Measurements from ENCODE around the gene SCYGR7. TPM values are rescaled to one million over a fixed set of nuclear protein-coding genes. Genes with fewer than 3 reads are reported as not detected.

Gene SCYGR7
- total and polyA plus RNA-seq, 9 of the 15 experiments (the other 6 are each of a cell fraction or from before 2014, with no cell fraction given): not detected

- no peaks in the 10 kb centered on the region for H4K20me1 ChIP-seq (replicated peaks; ENCODE audit: control insufficient read depth, insufficient read depth, low read length)
- DNase-seq (ENCODE audit: extremely low read depth in 1 of 4, low spot score in 3 of 4): no peak
- BruUV-seq (replicated peaks): no TSS peak
- H3K4me2 ChIP-seq (ENCODE audit: insufficient read depth, low read length): no peak overlapping the region
- ATAC-seq: no peak
- H3K27me3 ChIP-seq (ENCODE audit: control insufficient read depth in 2 of 2, insufficient read depth in 2 of 2, low read length in 2 of 2): peaks cover 2 to 23% of the 10 kb centered on the region in 2 experiments; a peak in 3 of 5 replicates
- no peak for FAIRE-seq
- WGBS (ENCODE audit: insufficient coverage, low coverage, missing lambda C conversion rate): 0% methylated on average over 4 of the region's 4 CpGs
- no peak overlapping the region for H3K9ac ChIP-seq (ENCODE audit: insufficient read depth in 1 of 2, low read depth in 2 of 2, low read length in 2 of 2)
- no peaks in the 10 kb centered on the region for H3K36me3 ChIP-seq (ENCODE audit: control insufficient read depth, insufficient read depth, low read length)
- no peak overlapping the region for H2AFZ ChIP-seq (ENCODE audit: low read depth, low read length)
- ChIA-PET CTCF (ENCODE audit: low intra/inter-chr PET ratio) (no interaction called here), POLR2A (no interaction called here)
- no peak overlapping the region for H3K4me3 ChIP-seq
- intact Hi-C loops (cut with micrococcal nuclease): no loop called here
- H3K79me2 ChIP-seq (ENCODE audit: control insufficient read depth, insufficient read depth, low read length): no peaks in the 10 kb centered on the region
- in situ Hi-C loops (cut with MboI): no loop called here
- H3K4me1 ChIP-seq (replicated peaks in 1 of 2; ENCODE audit: control insufficient read depth in 2 of 2, insufficient read depth in 2 of 2, low read length in 2 of 2): peaks cover 0 to 6% of the 10 kb centered on the region in 2 experiments; a peak in 1 of 5 replicates
- no peaks in the 10 kb centered on the region for H3K9me3 ChIP-seq (replicated peaks; ENCODE audit: control insufficient read depth, insufficient read depth, low read depth, low read length)
- H3K27ac ChIP-seq (ENCODE audit: extremely low read depth, low read depth, low read length): no peak overlapping the region
- no peaks in the 10 kb centered on the region for H3K9me1 ChIP-seq (ENCODE audit: control insufficient read depth, insufficient read depth, low read length)
- no peak for TF ChIP-seq PML (IDR thresholded peaks at IDR 0.05; ENCODE audit: low read length)
- no peak for TF ChIP-seq AFF4 (CRISPR knock-in tag; IDR thresholded peaks at IDR 0.05)
- no peak for TF ChIP-seq KDM5B (IDR thresholded peaks at IDR 0.05; ENCODE audit: insufficient replicate concordance, low read depth, low read length)
- TF ChIP-seq TRIM24 (IDR thresholded peaks at IDR 0.05): no peak
- no peak for TF ChIP-seq ZSCAN32 (CRISPR knock-in tag; IDR thresholded peaks at IDR 0.05)
- TF ChIP-seq COPS2 (conservative IDR thresholded peaks at IDR 0.05): no peak
- no peak for TF ChIP-seq POLR2A (conservative IDR thresholded peaks at IDR 0.05)
- TF ChIP-seq SRF (CRISPR knock-in tag; IDR thresholded peaks at IDR 0.05): no peak
- no peak for TF ChIP-seq KLF6 (CRISPR knock-in tag; IDR thresholded peaks at IDR 0.05; ENCODE audit: borderline replicate concordance)
- TF ChIP-seq MITF (IDR thresholded peaks at IDR 0.05): no peak
- no peak for TF ChIP-seq ZNF217 (CRISPR knock-in tag; IDR thresholded peaks at IDR 0.05)
- TF ChIP-seq ZNF395 (CRISPR knock-in tag; IDR thresholded peaks at IDR 0.05): no peak
- no peak for TF ChIP-seq E2F3 (CRISPR knock-in tag; IDR thresholded peaks at IDR 0.05)
- no peak for TF ChIP-seq FOXJ2 (tag; IDR thresholded peaks at IDR 0.05)
- TF ChIP-seq CTCF (IDR thresholded peaks at IDR 0.05 in 2 of 3, conservative IDR thresholded peaks at IDR 0.05 in 1 of 3; ENCODE audit: insufficient read depth in 2 of 3, low read depth in 1 of 3, low read length in 3 of 3): no peak
- no peak for TF ChIP-seq NCOA4 (IDR thresholded peaks at IDR 0.05; ENCODE audit: partially characterized antibody)
Observed at GRCh38 chr2:227719641-227720040, 8.5 kb upstream of the SCYGR7 start.
